DMS153 treated with DMSO at 0.1 percent for 48 hours (cell line): ENCODE measurements around the gene PRKCE.

ENCODE experiments used
- DNase-seq: peaks from one replicate; lab custom pipeline; 2025; ENCODE audit not compliant: unreplicated experiment; lab: John Stamatoyannopoulos, UW

Gene PRKCE

DNA sequence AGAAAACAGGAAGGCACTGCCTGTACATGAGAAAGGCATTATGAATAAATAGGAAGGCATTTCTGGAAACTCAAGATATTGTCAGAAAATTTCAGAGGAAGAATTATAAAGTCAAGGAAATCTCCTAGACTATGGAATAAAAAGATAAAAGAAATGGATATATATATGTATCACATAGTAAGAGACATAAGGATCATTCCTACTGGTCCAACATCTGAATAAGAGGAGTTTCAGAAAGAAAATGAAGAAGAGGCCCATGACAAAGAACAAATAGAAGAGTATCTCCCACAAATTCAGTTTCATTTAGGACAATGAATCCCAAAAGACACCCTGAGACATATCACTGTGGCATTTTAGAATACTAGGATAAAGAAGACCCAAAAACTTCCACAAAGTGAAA lies 178.8 kb downstream of the PRKCE start:
- DNase-seq: no peak

DNA sequence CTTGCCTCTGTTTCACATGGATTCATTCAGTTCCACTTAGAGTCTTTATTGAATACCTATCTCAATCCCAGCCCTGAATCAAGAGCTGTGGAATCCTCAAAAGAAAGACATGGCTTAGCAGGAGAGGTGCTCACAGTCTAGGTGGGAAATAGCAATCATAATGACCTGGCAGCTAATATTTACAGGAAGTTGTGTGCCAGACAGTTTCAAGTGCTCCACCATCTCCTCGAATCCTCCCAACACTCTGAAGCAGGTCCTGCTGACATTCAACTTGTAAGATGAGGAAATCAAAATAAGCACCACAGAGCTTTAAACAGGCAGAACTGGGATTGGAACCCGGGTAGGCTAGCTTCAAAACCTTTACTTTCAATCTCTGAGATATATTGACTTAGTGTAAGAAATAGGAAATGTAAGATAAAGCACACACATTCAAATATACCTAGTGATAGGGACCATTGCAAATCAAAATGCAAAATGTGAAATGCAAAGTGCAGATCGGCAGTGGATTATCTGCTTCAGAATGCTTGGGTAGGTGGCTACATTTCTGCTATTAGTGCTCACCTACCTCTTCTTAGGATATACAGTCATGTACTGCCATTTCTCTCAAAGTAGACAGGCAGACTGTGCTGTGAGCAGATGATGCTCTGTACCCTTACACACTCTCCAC lies 182.0 kb downstream of the PRKCE start:
- DNase-seq: no peak

DNA sequence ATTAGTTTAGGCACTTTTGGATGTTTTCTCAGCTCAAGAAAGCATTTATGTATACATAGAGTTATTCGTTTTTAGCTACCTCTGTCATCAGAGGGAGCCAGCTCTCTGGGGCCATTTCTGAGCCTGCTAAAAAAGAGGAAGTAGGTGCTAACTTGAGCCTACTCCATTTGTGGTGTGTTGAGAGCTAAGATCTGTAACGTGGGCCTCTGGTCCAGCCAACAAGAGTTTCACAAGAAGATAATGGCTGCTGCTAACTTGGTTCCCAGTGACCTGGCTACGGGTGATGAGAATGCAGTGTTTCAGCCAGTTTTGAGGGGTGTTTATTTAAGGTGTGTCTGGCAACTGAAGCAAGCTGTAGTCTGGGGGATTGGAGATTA lies 182.5 kb downstream of the PRKCE start:
- DNase-seq: no peak

DNA sequence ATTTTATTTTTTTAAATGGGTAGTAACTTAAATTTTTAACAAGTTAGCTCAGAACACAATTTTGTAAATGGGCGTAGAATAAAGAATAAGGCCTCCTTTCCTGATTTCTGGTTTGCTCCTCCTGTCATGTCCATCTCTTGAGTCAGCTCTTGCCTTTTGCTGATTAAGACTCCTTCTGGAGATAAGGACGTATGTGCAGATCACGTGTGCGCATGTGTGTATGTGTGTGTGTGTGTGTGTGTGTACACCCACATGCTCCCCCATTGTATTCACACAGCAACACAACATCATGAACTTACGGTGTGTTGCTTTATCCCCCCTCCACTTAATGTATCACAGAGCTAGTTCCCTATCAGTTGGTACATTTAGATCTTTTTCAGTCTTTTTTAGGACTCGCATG lies 182.9 kb downstream of the PRKCE start:
- DNase-seq: no peak

DNA sequence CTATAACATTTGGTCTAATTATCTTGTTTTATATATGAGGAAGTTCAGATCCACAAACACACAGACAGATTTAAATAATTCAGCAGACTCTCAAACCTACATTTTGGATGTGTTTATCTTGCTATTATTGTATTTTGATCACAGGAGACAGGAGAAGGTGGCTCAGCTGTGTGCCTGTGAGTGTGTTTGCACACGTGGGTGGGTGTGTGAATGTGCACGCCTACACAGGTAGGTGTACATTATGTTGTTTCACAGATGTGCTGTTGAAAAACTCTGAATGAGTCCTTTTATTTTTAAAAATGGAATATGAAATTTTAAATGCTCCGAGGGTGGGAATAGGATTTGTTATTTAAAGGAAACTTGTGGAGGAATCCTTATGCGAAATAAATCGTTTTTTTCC lies 183.4 kb downstream of the PRKCE start:
- DNase-seq: no peak

DNA sequence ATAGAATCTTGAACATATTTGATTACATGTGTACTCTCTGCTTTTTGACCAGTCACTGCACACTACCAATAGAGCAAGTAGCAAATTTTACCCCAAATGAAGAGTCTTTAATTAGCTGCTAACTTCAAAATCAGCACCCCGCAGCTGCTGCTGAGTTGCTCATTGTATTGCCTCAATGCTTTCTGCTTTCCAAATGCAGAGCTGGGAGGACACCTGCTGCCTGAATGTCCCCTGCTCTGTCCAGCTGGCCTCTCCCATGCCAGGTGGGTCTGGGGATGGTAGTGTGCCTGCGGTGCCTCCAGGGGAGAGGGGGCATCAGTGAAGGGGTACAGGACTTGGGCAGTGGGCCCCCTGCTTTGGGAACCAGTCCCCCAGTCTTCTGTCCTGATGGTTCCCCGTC lies 184.8 kb downstream of the PRKCE start:
- no peak for DNase-seq

DNA sequence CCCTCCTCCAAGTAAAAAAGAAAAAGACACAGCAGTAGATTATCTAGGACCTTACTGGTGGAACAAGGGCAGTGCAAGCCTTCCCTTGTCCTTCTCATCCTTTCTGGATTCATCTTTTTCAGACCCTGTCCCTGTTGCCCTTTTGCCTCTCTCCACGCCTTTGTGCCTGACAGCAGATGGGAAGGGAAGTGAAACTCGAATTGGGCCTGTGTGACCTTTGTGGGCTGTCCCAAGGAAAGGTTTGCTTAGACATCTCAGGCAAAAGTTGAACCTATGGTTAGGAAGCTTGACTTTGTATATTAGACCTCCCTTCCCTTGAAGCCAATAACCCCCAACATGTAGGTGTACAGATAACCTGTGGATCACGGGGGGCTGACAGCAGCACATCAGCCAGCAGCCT lies 185.3 kb downstream of the PRKCE start:
- no peak for DNase-seq

DNA sequence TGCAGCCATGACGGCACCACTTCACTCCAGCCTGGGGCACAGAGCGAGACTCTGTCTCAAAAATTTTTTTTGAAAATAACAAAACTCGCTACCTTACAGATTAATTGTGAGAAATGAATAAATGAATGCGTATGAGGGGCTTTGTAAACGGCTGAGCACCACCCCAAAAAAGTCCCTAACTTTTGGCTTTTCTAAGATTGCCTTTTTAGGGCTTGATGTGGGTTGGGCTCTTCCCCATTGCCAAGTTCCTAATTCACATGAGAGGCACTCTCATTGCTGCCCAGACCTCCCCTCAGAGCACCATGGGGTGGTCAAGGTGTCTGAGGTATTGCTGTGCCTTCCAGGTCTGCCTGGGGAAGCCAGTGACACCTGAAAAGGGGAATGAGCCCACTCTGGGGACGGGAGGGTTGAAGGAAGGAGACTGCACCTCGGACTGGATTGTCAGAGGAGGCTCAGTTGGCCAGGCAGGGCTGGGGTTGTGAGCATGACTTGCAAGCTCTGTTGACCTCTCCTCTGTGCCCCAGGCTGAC lies 186.4 kb downstream of the PRKCE start:
- no peak for DNase-seq

DNA sequence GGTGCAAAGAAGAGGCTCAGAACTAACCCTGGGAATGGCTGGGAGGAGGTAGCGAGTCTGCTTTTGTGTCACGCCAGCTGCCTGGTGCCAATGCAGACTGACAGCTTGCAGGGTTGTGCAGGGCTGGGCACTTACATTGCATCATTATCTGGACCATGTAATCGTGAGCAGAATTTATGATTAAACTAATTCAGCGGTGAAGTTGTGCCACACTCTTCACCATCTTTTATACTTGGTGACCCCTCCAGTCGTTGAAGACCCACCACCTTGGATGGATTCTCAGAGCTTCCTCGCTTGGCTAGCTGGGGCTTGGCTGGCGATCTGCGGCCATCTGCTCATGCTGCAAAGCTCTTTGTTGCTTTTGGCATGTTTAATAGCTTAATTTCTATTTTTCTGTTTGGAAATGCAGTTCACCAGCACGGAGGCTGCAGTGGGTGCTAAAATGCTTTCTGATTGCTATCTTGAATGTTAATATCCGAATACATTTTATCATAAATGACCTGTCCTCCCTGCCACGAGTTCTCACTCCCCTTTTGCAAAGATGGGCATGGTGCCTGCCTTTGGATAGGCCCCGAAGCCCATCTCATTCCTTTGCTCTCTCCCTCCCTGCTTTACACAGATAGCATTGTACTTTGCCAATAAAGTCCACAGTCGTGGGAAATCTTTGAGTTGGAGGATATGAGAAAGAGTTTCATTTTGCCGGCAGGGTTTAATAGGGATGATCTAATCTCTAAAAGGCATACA lies 188.2 kb downstream of the PRKCE start:
- no peak for DNase-seq

DNA sequence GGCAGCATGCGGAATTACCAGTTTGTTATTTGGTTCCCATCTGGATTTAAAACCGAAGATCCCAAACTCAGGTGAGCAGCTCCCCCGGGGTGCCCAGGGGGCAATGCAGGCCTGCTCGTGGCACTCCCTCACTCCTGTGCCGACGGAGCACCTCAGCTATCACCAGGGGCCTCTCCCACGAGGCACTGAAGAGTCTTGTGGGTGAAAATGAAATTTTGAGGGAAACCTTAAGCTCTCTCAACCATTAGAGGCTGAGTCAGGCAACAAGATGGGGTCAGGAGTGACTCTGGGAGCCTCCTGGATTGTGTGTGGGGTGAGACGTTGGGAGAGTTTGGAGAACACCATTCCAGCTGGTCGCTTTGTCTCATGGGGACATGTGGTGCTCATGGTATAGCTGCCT lies 189.0 kb downstream of the PRKCE start:
- DNase-seq: no peak

DNA sequence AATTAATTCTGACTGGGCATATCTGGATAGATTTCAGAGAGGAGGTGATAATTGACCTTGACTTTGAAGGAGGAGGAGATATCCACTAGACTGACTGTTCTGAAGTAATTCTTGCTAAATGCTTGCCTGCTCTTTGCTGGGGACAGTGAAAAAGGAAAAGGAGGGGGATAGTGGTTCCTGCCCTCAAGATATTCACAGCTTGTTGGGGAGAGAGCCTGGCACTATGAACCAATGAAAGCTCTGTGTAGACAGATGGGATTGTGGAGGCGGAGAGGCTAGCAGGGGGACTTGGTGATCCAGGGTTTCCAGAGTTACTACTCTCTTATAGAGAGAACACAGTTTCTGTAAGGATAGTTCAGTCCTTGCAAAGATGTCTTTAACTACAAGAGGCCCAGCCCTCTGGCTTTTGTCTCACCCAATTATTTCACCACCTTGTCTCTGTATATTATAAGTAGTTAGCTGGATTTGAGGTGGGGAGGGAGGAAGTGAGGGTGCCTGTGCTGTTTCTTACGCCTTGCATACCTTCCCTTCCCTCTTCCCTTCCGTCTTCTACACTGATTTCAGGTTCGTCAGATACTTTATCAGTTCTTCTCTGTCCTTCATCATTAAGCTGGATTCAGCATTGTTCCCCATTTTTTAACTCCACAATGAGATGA lies 190.4 kb downstream of the PRKCE start:
- no peak for DNase-seq

DNA sequence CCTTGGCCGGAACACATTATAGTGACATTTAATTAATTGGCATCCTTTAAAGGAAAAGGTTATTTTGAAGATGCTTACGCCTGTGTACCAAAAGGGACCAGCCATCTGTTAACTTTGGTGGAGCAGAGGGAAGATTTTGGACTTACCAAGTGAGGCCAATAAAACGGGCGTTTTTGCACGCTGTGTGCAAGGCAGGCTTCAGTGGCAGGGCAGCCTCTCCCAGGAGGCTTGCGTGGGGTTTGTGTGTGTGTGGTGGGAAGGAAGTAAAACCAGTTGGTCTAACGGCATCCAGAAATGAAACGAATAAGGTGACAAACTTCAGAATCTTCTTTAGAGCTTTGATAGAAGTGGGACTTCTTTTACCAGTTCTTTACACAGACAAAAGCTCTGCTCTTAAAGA lies 191.7 kb downstream of the PRKCE start:
- no peak for DNase-seq

DNA sequence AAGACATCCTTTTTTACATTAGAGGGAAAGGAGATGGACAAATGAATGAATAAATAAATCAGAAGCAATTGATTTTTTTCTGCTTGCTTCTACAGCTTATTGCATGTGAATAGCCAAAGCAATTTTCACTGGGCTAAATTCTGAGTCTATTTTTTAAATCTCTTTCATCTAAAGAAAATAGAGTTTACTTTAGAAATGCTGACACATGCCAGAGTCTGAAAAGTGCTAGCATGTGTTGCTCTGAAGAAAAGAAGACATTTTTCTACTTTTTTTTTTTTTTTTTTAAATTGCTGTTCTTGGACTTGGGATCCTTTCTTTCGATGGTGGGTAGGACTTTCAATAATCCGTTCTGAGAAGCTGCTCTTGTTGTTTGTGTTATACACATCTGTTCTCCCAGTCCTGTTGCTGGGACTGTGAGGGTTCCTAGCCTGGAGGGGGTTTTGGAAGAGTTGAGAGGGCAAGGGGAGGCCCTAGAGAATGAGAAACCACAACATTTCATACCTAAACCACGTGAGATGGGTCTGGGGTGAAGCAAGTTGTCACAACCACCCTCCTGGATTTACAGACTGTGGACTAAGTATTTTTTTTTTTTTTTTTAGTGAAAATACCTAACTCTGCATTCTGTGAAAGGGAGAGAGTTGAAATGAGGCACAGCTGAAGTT lies 193.5 kb downstream of the PRKCE start:
- DNase-seq: no peak

DNA sequence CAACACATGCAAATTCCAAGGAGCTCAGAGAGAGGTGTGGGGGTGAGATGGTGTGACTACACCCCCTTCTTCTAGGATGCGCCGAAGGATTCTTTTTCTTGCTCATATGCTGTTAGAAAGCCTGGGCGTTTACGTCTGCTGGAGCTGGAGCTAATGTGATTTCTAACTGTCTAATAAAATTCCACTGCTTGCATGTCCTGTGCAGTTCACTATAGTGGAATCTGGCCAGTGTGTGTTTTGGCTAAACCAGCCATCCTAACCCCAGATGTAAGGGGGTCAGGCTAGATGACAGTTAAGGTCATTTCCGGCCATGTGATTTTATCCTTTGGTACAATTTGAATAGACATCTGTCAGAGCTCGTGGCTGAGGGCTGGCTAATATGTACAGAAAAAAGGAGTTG lies 194.1 kb downstream of the PRKCE start:
- DNase-seq: no peak

DNA sequence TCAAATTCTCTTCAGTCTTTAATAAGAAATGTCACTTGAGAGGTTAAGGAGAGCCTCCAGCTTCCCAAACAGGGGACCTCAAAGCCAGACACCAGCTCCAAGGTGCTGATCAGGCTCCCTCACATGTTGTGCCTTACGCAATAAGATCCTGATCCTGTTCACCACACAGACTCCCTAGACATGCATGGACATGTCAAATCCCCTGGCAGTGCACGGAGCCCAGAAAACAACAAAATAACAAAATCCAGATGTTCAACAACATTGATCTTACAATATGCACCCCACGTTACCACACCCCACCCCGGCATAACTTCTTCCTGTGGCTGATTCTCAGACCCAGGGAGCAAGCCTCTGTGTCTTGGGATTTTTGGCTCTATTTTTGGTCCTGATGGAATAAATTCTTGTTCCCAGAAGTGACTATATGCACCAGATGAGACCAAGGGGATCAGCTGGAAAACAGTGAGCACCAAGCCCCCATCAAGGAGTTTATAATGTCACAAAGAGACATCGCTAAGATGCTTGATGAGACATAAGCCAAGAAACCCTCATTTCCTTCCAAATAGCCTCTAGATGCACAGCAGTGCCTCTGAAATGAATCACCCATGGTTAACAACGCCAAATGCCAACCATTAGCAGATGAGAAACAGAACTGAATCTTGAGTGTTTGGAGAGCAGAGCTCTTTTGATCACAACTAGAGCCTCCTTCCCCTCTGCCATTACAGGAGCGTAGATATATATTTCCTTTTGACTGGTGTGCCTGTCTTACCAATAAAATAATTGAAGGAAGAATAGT lies 198.2 kb downstream of the PRKCE start:
- DNase-seq: no peak

DNA sequence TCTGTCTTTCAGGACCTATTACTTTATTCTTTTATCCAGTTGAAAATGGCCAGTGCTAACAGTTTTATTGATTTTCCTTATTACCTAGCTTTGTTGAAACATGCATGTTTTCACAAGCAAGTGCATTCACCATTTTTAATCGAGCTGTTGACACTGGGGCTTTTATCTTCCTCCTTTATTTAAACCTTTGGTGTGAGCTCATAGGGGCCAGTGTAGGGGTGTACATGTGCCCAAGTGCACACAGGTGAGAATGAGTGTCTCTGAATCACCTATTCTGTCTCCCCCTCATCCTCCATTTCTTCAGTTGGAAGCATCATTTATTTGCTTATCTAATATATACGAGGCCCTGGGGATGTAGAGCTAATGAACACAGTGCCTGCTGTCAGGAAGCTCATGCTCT lies 199.1 kb downstream of the PRKCE start:
- DNase-seq: no peak

DNA sequence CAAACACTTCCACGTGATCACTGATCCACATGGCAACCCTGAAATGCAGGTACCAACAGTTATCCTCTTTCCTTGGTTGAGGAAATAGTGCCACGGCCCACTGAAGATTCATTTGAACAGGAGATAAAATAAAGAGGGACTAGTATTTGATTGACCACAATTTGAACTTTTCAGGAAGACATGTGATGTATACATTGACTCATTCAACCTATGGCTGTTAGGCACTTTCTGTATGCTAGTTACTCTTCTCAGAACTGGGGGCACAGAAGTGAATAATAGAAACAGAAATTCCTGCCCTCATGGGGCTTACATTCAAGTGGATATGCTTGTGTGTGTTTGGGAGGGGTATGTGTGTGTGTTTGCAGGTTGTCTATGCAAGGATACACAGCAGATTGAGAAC lies 199.6 kb downstream of the PRKCE start:
- no peak for DNase-seq

DNA sequence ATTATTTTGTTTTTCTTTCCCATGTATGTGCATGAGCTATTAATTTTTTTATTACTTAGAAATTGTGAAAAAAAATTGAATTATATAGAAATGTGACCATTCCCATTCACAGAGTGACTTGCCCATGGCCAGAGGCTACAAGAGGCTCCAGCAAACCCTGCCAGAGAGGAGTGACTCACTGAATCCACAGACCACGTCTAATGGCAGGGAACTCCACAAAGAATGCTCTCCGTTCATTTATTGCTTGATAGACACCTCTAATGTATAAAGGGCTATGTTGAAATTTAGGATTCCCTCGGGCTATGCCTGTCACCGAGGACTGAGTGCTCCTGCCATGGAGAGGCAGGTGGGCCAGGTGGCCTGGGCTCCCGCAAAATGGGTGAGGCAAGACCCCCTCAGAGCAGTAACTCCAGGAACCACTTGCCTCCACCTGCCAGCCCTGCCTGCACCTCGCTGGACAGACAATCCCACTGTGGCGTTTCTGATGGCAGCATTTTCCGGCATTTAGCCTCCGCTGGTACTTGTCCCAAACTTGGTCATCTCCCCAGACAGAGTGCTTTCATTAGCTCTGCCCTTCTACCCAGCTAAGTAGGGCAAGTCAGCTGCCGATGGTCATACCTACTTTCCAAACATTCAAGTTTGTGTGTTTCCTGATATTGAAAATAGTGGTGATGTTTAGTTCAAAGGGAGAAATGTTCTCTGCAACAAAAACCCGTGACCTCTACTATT lies 200.3 kb downstream of the PRKCE start:
- no peak for DNase-seq

DNA sequence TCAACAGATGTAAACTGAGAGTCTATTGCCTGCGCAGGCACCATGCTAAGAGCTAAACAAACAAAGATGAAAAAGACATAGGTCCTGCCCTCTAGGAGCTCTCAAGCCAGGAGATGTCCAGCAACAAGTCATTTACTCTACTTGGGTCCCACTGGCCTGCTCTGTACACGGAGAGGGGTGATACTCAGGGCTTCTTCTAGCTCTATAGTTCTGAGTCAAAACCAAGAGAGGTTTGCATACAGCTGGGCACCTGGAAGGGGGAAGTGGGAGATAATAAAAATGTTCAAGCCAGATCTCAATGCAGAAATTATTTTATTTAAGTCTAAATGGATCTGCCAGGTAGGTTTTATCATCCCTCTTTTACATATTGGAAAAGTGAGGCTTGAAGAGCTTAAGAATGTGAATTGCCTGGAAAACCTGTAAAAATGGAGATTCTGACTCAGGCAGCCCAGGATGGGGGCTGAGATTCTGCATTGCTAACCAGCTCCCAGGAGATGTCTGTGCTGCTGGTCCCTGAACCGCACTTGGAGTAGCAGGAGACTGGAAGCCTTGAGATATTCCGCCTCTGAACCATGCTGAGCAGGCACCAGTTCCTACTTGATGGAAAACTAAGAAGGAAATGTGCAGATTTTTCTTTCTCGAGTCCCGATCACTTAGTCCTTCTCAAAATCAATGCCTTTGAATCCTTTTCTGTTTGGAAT lies 201.1 kb downstream of the PRKCE start:
- DNase-seq: no peak

DNA sequence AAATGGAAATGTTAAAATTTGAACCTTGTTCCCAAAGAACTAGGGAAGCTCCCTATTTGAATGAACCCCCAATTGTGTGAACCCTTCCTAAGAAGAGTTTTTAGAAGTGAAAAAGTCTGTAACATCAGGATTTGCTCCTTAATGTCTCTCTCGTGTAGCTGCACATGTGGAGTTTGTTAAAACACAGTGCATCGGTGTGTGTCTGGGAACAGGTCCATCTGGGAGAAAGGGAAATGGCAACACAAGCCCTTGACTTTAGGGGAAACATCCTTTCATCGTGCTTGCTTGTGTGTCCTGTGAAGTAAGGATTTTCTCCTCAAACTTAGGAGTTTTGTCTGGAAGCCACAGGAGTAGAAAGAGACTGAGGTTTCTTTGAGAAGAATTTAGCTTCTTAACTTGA lies 203.9 kb downstream of the PRKCE start:
- DNase-seq: no peak
